Stimulated activated CD8-positive, alpha-beta memory T cell treated with anti-CD3 and anti-CD28 coated beads, Interleukin-4, amount 100 ng/mL, for 4 hours (primary cell): ENCODE measurements around the gene GPX7.
"Not testable (repeated sequence)": the region's sequence is repeated elsewhere in the genome, so short reads cannot be mapped to it uniquely, and the experiment has no call there.

ENCODE experiments used
- DNase-seq, 2 donors: peaks; one replicate each; pipeline ENCODE4 v3.0.0-alpha.2; 2020; ENCODE audit warnings: low read depth in 2 of 2, low spot score in 1 of 2

Gene GPX7

GRCh38 chr1:52601991-52602855, at the start of gene GPX7:
Gene GPX7, plus strand, starts transcription at chr1:52602371. Its CDS starts 39 bp downstream, at chr1:52602410.
- DNase-seq = peak; percentile 5 to 16

DNA sequence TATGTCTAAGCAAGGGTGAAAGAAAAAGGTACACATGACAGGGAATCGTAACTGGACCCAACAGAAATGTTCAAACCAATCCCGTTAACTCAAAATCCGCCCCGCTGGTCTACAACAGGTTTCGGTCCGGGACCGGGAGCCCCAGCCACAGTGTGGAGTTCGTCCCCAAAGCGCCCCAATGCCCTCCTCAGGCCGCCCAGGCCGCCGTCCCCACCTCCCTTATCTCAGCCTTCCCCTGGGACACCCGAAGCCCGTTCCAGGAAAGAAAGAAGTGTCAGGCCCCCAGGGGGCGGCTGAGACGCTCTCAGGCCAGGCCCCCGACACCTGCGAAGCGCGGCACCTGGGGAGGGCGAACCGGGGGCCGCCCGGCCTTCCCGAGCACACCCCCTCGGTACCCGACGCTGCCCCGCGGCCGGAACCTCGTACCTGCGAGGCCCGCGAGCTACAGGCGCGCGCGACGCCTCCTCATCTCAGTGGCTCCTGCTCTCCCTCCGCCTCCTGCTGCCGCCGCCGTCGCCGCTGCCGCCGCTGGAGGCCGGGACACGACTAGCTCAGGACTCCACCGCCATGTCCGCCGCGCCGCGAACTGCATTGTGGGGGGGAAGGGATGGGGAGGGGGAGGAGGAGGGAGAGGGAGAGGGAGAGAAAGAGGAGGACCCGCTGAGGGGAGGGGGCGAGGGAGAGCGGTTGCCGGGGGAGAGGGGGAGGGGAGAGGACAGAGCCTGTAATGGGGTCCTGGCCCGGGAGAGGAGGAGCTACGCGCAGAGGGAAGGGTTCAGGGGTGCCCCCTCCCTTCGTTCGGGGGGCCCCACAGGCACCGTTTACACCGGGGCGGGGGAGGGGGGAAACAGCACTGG, 49.4 kb upstream of the GPX7 start, which contains the start of gene TUT4:
Gene TUT4 (minus strand): TSS at position 588 of the 857 bp plus-strand sequence. CDS start 26,812 bp downstream, outside the sequence.
- DNase-seq = peak; percentile 28 to 53

DNA sequence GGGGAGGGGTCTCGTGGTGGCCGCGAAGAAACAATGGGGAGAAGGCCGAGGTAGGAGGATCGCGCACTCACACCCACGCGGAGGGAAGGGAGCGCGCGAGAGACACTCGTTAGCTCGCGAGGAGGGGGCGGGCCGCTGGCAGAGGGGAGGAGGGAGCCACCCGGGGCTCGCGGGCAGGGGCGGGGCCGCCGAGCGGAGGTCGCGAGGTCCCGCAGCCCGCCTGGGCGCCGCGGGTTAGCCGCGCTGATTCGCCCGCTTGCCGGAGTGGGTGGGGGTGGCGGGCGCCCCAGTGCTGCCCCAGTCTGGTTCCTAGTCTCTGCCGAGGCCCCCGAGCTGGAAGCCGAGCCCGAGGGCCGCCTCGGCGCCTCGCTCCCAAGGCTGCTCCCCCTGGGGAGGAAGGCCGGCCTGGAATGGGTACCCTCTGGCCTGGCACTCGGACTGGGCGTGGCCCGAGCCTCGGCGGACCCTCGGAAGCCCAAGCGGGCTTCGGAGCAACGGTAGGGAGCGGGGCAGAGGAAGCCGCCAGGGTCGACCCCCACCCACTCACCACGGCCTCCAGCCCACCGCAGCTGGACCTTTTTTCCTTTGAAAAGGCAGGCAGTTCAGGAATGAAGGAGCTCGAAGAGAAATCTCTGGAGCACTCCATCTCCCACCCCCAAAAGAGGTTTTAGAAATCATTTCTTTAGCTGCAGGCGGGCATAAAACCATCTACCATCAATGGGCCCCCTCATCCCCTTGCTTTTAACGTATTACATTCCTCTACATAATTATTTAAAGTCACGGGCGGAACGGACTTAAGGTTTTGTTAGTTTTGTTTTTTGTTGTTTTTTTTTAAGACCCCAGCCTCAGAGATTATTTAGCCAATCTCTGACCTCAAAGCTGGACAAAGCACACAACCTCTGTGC, 48.6 kb upstream of the GPX7 start:
- peak; percentile 75 to 84 for DNase-seq

GRCh38 chr1:52554267-52554640, 47.9 kb upstream of the GPX7 start:
- DNase-seq = no peak

DNA sequence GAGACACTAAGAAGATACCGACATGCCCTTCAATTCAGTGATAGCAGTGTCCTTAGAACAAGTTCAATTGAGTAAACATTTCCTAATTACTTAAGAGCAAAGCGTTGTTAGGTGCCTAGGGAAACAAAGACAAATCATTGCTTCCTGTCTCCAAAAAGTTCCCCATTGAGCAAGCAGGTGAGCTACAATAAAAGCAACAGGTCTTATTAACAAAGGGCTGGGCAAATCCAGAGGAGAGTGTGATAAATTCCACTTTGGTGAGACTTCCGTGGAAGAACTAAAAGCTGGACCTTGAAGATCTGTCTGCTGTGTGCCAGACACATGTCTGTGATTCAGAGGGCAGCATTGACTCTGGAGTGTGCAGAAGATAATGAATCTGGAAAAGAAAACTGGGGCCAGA, 47.4 kb upstream of the GPX7 start:
- no peak for DNase-seq

- DNase-seq = no peak
Observed at GRCh38 chr1:52556641-52557360, 45.4 kb upstream of the GPX7 start.

- no peak for DNase-seq
Observed at GRCh38 chr1:52558941-52559340, 43.2 kb upstream of the GPX7 start.

DNA sequence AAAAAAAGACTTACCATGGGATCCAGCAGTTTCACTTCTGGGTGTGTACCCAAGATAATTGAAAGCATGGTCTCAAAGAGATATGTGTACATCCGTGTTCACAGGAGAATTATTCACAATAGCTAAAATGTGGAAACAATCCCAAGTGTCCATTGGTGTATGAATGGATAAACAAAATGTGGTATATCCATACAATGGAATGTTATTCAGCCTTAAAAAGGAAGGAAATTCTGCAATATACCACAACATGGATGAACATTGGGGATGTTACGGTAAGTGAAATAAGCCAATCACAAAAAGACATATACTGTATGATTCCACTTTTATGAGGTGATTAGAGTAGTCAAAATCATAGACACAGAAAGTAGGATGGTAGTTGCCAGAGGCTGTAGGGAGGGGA, 42.3 kb upstream of the GPX7 start:
- no peak for DNase-seq

DNA sequence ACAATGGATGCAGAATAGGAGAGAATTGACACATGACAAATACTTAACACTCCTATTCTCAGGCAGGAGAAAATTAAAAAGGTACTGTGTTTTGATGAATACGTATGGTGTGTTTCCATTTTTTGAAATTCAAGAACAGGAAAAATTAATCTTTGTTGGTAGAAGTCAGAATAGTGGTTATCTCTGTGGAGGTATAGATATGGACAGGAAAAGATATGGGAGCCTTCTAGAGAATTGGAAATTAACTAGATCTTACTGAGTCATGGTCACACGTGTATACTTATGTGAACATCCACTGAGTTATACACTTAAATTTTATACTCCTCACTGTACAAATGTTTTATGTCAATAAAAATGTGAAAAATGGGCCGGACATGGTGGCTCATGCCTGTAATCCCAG, 39.4 kb upstream of the GPX7 start:
- no peak for DNase-seq

DNA sequence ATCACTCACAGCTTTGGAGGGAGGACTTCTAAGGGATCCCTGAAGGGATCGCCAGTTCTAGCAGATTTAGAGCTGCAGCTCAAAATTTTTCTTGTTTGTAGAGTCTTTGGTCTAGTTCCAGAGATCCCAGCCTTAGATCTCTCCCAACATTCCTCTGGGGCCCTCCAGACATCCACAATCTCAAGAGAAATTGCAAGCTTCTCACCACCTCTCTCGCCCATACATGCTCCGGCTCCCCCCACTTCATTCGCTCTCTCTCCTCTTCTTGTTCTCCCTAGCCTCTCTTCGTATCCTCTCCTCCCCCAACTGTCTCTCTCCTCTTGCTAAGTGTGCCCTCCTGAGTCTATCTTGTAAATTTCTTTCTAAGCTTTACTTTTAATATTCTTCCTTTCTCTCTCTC, 34.2 kb upstream of the GPX7 start:
- DNase-seq = no peak

GRCh38 chr1:52569449-52570210, 32.5 kb upstream of the GPX7 start:
- DNase-seq = no peak

- no peak for DNase-seq
Observed at GRCh38 chr1:52571783-52572182, 30.4 kb upstream of the GPX7 start.

DNA sequence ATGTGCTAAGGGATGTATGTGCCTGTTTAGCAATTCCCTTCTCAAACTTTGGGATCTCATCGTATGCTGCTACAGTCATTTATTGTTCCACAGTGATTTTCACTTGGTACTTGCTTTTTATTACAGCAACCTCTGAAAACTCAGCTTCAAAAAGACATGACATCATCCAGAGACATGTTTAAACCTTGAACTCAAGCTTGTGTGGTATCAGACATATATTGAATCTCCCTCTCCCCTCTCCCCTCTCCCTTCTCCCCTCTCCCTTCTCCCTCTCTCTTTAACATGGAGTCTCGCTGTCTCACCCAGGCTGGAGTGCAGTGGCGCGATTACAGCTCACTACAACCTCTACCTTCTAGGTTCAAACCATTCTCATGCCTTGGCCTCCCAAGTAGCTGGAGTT, 29.8 kb upstream of the GPX7 start:
- DNase-seq = no peak

DNA sequence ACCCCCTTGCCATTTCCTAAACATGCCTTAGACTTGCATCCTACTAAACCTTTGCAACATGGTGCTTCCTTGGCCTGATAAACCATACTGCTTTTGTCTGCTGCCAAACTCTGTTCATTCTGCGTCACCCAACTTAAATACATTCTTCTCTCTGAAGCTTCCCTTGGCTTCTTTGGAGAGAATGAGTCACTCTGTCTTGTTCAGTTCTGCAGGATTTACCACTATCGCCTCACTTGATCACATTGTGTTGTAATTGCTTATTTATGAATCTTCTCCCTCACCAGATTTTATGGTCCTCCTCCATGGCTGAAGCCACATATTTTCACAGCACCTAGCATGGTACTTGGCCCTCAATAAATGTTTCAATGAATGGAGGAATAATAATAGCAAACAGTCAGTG, 27.6 kb upstream of the GPX7 start:
- DNase-seq = no peak

GRCh38 chr1:52576074-52576473, 26.1 kb upstream of the GPX7 start:
- DNase-seq = no peak

- not testable (repeated sequence) for DNase-seq
Observed at GRCh38 chr1:52578066-52578465, 24.1 kb upstream of the GPX7 start.

DNA sequence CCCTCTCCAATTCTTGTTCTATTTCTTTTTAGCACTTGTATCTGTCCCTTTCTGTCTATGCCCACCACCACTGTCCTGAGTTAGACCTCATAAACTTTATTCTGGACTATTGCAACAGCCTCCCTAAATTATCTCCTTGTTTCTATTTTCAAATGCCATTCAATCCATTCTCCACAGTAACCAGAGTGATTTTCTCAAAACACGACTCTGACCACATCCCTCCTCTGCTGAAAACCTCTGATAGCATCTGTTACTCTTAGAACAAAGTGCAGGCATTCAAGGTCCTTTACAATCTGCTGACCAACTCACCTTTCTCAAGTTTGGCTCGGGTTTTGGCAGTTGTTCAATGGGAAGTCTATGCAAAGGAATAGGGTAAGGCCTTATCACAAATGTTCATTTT, 22.8 kb upstream of the GPX7 start:
- no peak for DNase-seq

DNA sequence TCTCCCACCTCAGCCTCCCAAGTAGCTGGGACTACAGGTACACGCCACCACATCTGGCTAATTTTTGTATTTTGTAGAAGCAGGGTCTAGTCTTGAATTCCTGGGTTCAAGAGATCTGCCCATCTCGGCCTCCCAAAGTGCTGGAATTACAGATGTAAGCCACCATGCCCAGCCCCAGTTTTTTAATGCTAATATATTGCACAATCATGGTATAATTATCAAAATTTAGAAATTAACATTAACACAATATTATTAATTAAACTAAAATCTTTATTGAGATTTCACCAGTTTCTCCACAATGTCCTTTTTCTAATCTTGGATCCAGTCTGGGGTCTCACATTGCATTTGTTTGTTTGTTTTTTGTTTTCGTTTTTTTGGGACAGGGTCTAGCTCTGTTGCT, 21.9 kb upstream of the GPX7 start:
- DNase-seq = no peak

- no peak for DNase-seq
Observed at GRCh38 chr1:52582116-52582696, 20.0 kb upstream of the GPX7 start.
